IMR-90 (cell line): ENCODE data around the gene MROH8. TPM values are rescaled to one million over a fixed set of nuclear protein-coding genes. Genes with fewer than 3 reads are reported as not detected.

Source experiments
- ATAC-seq: fragments of 200-7000 bp; cut with Tn5 transposase; 2 replicates; pipeline ENCODE4 v1.9.1; 2020; ENCODE audit warnings: low read depth, mild to moderate bottlenecking, moderate library complexity
- BruUV-seq: library from RNA; stranded (reverse); fragments of 400-500 nt; replicated peaks from 2 replicates; lab custom pipeline; 2021; lab: Mats Ljungman, UMichigan
- CTCF ChIA-PET: fragments of 300-600 bp; formaldehyde crosslinking; extraction: SDS; loops from one replicate; lab custom pipeline; 2021; ENCODE audit warnings: antibody characterized with exemption; lab: Yijun Ruan, JAX
- POLR2A ChIA-PET: fragments of 300-600 bp; sonication (Branson Sonifier 250); formaldehyde crosslinking; loops from one replicate; lab custom pipeline; 2022; ENCODE audit warnings: antibody characterized with exemption; ENCODE audit not compliant: unreplicated experiment; lab: Charles Lee
- DNase-seq: peaks from one replicate; pipeline ENCODE4 v3.0.0; 2013
- H2AFZ ChIP-seq: replicated peaks from 2 replicates; pipeline ENCODE3; 2013; ENCODE audit warnings: low read length, mild to moderate bottlenecking; ENCODE audit not compliant: poor library complexity
- H2AK5ac ChIP-seq: 2 replicates; pipeline ENCODE4 v1.6.1; 2013; ENCODE audit warnings: low read depth, low read length, inconsistent platforms
- H2AK9ac ChIP-seq: replicated peaks from 2 replicates; pipeline ENCODE3; 2013; ENCODE audit warnings: mild to moderate bottlenecking, low read depth, low read length, moderate library complexity; ENCODE audit not compliant: poor library complexity
- H2BK120ac ChIP-seq: 2 replicates; pipeline ENCODE4 v1.6.1; 2013; ENCODE audit warnings: low read depth, low read length, inconsistent platforms
- H2BK15ac ChIP-seq: 3 replicates; pipeline ENCODE4 v1.6.1; 2013; ENCODE audit warnings: low read depth, low read length, inconsistent platforms
- H2BK20ac ChIP-seq: 2 replicates; pipeline ENCODE4 v1.6.1; 2013; ENCODE audit warnings: low read depth, mild to moderate bottlenecking, inconsistent platforms, low read length, moderate library complexity
- H2BK5ac ChIP-seq: 2 replicates; pipeline ENCODE4 v1.6.1; 2013; ENCODE audit warnings: mild to moderate bottlenecking, low read depth, low read length, inconsistent platforms; ENCODE audit not compliant: poor library complexity, severe bottlenecking
- H3K14ac ChIP-seq: replicated peaks from 2 replicates; pipeline ENCODE4 v1.6.1; 2013; ENCODE audit warnings: low read depth, low read length, inconsistent platforms
- H3K18ac ChIP-seq: 2 replicates; pipeline ENCODE4 v1.6.1; 2013; ENCODE audit warnings: low read depth, low read length, control low read depth
- H3K23ac ChIP-seq: 2 replicates; pipeline ENCODE4 v1.6.1; 2013; ENCODE audit warnings: low read depth, low read length, inconsistent platforms
- H3K27ac ChIP-seq: 2 replicates; pipeline ENCODE4 v1.5.1; 2013; ENCODE audit warnings: mild to moderate bottlenecking, control low read depth, low read length; ENCODE audit not compliant: insufficient read depth
- H3K27me3 ChIP-seq: 2 replicates; pipeline ENCODE4 v1.6.1; 2013; ENCODE audit warnings: low read length; ENCODE audit not compliant: control insufficient read depth, insufficient read depth
- H3K36me3 ChIP-seq: 2 replicates; pipeline ENCODE4 v1.6.1; 2013; ENCODE audit warnings: low read length, mixed read lengths; ENCODE audit not compliant: control insufficient read depth, insufficient read depth
- H3K4ac ChIP-seq: 2 replicates; pipeline ENCODE4 v1.6.1; 2013; ENCODE audit warnings: low read depth, low read length, inconsistent platforms
- H3K4me1 ChIP-seq: 2 replicates; pipeline ENCODE4 v1.6.1; 2013; ENCODE audit warnings: low read length, mixed read lengths; ENCODE audit not compliant: control insufficient read depth, insufficient read depth
- H3K4me2 ChIP-seq: 2 replicates; pipeline ENCODE4 v1.6.1; 2013; ENCODE audit warnings: low read depth, mild to moderate bottlenecking, control low read depth, low read length, moderate library complexity
- H3K4me3 ChIP-seq: 2 replicates; pipeline ENCODE4 v1.5.1; 2013; ENCODE audit warnings: low read depth, mild to moderate bottlenecking, control low read depth, low read length, moderate library complexity; ENCODE audit not compliant: insufficient read depth
- H3K56ac ChIP-seq: 2 replicates; pipeline ENCODE4 v1.6.1; 2013; ENCODE audit warnings: low read length, inconsistent platforms; ENCODE audit not compliant: insufficient read depth; ENCODE audit errors: extremely low read depth
- H3K79me1 ChIP-seq, 2 experiments: 2 replicates each; pipeline ENCODE4 v1.6.1; 2013; ENCODE audit warnings: low read length in 2 of 2, inconsistent platforms in 1 of 2, low read depth in 1 of 2
- H3K9ac ChIP-seq: 2 replicates; pipeline ENCODE4 v1.6.1; 2013; ENCODE audit warnings: low read depth, low read length, control low read depth
- H3K9me1 ChIP-seq: 2 replicates; pipeline ENCODE4 v1.6.1; 2013; ENCODE audit warnings: low read length, inconsistent platforms; ENCODE audit not compliant: insufficient read depth
- H3K9me3 ChIP-seq: 2 replicates; pipeline ENCODE4 v1.6.1; 2013; ENCODE audit warnings: low read length; ENCODE audit not compliant: control insufficient read depth, insufficient read depth
- H4K20me1 ChIP-seq: 2 replicates; pipeline ENCODE4 v1.6.1; 2013; ENCODE audit warnings: low read length, inconsistent platforms; ENCODE audit not compliant: insufficient read depth
- H4K5ac ChIP-seq: 2 replicates; pipeline ENCODE4 v1.6.1; 2013; ENCODE audit warnings: mild to moderate bottlenecking, low read depth, low read length, control low read depth
- H4K8ac ChIP-seq, 2 experiments: 2 replicates each; pipeline ENCODE4 v1.6.1; 2013; ENCODE audit warnings: low read depth in 2 of 2, low read length in 2 of 2, control low read depth in 1 of 2, inconsistent platforms in 1 of 2
- H4K91ac ChIP-seq: 2 replicates; pipeline ENCODE4 v1.6.1; 2013; ENCODE audit warnings: low read depth, low read length, inconsistent platforms; ENCODE audit not compliant: insufficient read depth
- BHLHE40 ChIP-seq: fragments of 150-350 bp; IDR thresholded peaks from 2 replicates; pipeline ENCODE4 v1.6.1; 2016; ENCODE audit warnings: mild to moderate bottlenecking, low read depth, low read length
- CEBPB ChIP-seq: IDR thresholded peaks from 2 replicates; pipeline ENCODE4 v1.6.1; 2012; ENCODE audit warnings: low read depth, low read length, improper control_type of control experiment
- ELK1 ChIP-seq: fragments of 150-350 bp; IDR thresholded peaks from 2 replicates; pipeline ENCODE4 v1.6.1; 2016; ENCODE audit warnings: low read depth, mild to moderate bottlenecking, low read length, moderate library complexity, borderline replicate concordance
- MAZ ChIP-seq: IDR thresholded peaks from 2 replicates; pipeline ENCODE4 v1.6.1; 2012; ENCODE audit warnings: low read depth, mild to moderate bottlenecking, low read length, improper control_type of control experiment, moderate library complexity, borderline replicate concordance
- USF2 ChIP-seq: fragments of 150-350 bp; IDR thresholded peaks from 2 replicates; pipeline ENCODE4 v1.6.1; 2017; ENCODE audit warnings: mild to moderate bottlenecking, antibody characterized with exemption, low read length, low read depth
- WGBS, 2 experiments: methylation state at CpG; one replicate each; pipeline versions ENCODE4 v1.1.5 to v1.1.7; 2013; ENCODE audit warnings: missing lambda C conversion rate in 2 of 2; ENCODE audit not compliant: insufficient read length in 1 of 2; ENCODE audit errors: extremely low coverage in 2 of 2; 5-methylcytosine and 5-hydroxymethylcytosine counted together
- dilution Hi-C: fragments of 300-500 bp; cut with HindIII; formaldehyde crosslinking; loops from one replicate; pipeline ENCODE4 v1.14.3; 2018; ENCODE audit warnings: low sequenced_read_pairs; ENCODE audit not compliant: unreplicated experiment
- in situ Hi-C: fragments of 300-500 bp; cut with MboI; formaldehyde crosslinking; loops from 3 replicates; pipeline ENCODE4 v1.14.3; 2019; ENCODE audit warnings: low sequenced_read_pairs, inconsistent platforms, mixed read lengths
- intact Hi-C: fragments of 100-400 bp; cut with micrococcal nuclease; formaldehyde crosslinking; loops from 2 replicates; pipeline ENCODE4 v1.10.0; 2022
- polyA plus RNA-seq, 3 experiments: library from polyadenylated mRNA; depleted of rRNA; stranded (reverse); fragments of >200 nt; gene quantifications; 2 replicates each; pipeline ENCODE4 v1.2.3, GENCODE V29; 2012; ENCODE audit warnings: low replicate concordance in 1 of 3
- total RNA-seq: library from RNA; depleted of rRNA; stranded (reverse); fragments of >200 nt; gene quantifications from 2 replicates; pipeline ENCODE4 v1.2.3, GENCODE V29; 2012

MROH8 gene
- total and polyA plus RNA-seq, 2 of the 4 experiments (the other 2 are of a cell fraction) = 1.3 to 1.8 TPM

- Histone ChIP-seq H3K4me3 (peak overlapping the region; percentile 89), H2AK5ac (peak overlapping the region; percentile 9; the same call in 1 of the 2 replicates), H2BK15ac (no peak overlapping the region), H3K9me3 (no peaks in the 10 kb centered on the region), H3K56ac (peak overlapping the region; percentile 42), H3K27me3 (no peaks in the 10 kb centered on the region), H4K91ac (peak overlapping the region; percentile 26), H3K9ac (peak overlapping the region; percentile 81), H3K18ac (no peak overlapping the region), H4K20me1 (no peaks in the 10 kb centered on the region), H3K4me2 (peak overlapping the region; percentile 98), H3K4ac (peak overlapping the region; percentile 80), H2BK20ac (no peak overlapping the region), H3K4me1 (peaks cover 6% of the 10 kb centered on the region), H2AK9ac (peak overlapping the region; percentile 83), H2BK5ac (no peak overlapping the region), H3K79me1 (peaks cover 20 to 34% of the 10 kb centered on the region in 2 experiments), H3K36me3 (no peaks in the 10 kb centered on the region), H3K9me1 (peaks cover 11% of the 10 kb centered on the region), H3K23ac (peak overlapping the region; percentile 15), H2BK120ac (0 out of 2 replicates have a peak overlapping the region, but pooled peaks have one; percentile 18), H3K14ac (peak overlapping the region; percentile 85), H2AFZ (peak overlapping the region; percentile 100), H3K27ac (peak overlapping the region; percentile 68; the same call in 1 of the 2 replicates), H4K5ac (peak overlapping the region; percentile 49; the same call in 1 of the 2 replicates), H4K8ac (peak overlapping the region; percentile 71 to 89; a peak in 3 of 4 replicates)
- in situ Hi-C loops = no loop called here
- no TSS peak for BruUV-seq
- TF ChIP-seq CEBPB (no peak), ELK1 (no peak), BHLHE40 (no peak), USF2 (no peak), MAZ (no peak)
- ATAC-seq = peak; percentile 24; the same call in 1 of the 2 replicates
- no peak for DNase-seq
- POLR2A ChIA-PET = no interaction called here
- dilution Hi-C loops = no loop called here
- CTCF ChIA-PET = interaction anchor here (0.6 to 1.1 kb wide), 2 partner anchors 12 to 14 kb away, joined by 4 to 6 read pairs; no protein-coding TSS in a partner anchor
- intact Hi-C loops = no loop called here
- 0% methylated on average over 1 of the region's 19 CpGs; no CpG with 5 or more reads in 1 of the 2 experiments for WGBS, 2 experiments
Observed at GRCh38 chr20:37095108-37095598, 84.2 kb downstream of the MROH8 start.
